IPS-18c (cell line): ENCODE measurements around the gene ALKAL2.

Experiments
- H3K4me3 ChIP-seq: 2 replicates; pipeline ENCODE4 v1.7.0; 2013; ENCODE audit warnings: low read depth, mild to moderate bottlenecking, low read length, moderate library complexity; ENCODE audit not compliant: insufficient read depth
- H3K9me3 ChIP-seq: one replicate; pipeline ENCODE4 v1.6.1; 2013; ENCODE audit warnings: mild to moderate bottlenecking, low read length, moderate library complexity; ENCODE audit not compliant: control insufficient read depth, insufficient read depth

Gene ALKAL2

DNA sequence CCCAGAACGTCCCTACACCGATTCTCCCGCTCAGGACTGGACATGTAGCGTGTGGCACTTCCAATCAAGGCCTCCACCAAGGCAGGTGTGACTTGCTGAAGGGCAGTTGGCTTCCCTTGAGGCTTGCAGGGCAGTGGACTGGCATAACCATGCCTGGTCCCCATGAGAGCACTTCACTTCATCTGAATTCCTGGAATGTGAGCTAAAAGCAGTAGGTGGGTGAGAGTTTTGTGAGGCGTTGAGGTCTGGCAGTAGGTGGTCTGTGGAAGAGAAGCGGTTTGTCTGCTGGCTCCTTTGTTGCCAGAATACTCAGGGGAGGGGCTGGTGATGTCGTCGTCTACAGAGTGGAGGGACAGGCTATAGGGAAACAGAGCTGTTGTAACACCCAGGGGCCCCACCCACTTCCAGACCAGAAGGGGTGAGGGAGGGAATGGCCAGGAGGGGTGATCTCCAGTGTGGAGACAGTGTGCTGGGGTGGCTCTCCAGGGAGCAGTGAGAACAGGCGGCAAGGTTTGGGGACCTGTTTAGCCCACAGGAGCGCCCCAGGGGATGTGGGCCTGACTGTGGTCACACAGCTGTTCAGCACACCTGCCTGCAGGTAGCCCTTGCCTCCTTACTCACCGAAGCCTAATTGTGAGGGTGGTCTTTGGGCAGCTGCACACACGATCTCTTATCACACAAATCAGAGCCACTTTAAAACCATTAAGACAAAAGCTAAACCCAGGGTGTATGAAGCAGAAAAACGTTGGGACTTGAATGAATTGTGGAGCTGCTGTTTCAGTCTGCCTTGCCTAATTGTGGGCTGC lies 21.5 kb upstream of the ALKAL2 start:
- H3K9me3 ChIP-seq: no peaks in the 10 kb centered on the region
- H3K4me3 ChIP-seq: no peak overlapping the region

DNA sequence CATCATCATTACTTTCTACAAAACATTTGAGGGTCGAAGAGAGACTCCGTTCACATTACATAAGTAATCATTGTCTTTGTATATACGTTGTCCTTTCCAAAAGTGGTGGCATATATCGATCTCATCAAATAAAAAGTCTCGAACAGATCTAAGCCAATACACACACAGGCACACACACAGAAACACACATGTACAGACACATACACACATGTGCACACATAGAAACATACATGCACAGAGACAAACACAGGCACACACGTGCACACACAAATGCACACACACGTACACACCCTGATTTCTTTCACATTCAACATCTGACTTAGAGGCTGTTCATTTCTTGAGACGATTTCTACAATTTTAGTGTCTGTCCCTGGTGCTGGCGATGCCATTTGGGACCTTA lies 17.5 kb upstream of the ALKAL2 start:
- no peak overlapping the region for H3K4me3 ChIP-seq
- H3K9me3 ChIP-seq: no peaks in the 10 kb centered on the region

DNA sequence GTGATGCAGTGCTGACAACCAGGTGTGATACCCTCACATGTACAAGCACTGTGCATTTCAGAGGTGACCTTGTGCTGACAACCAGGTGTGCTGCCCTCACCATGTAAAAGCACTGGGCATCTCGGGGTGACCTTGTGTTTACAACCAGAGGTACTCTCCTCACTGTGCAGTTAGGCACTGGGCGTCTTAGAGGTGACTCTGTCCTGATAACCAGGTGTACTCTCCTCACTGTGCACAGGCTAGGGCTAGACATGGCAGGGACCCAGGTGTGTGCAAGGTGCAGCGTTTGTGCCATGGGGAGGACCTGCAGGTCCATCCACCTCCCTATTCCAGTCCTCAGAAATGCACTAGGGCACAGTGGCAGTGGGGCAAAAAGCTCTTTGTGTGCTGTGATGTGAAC lies 8.5 kb upstream of the ALKAL2 start:
- Histone ChIP-seq H3K4me3 (no peak overlapping the region), H3K9me3 (peaks cover 3% of the 10 kb centered on the region)

DNA sequence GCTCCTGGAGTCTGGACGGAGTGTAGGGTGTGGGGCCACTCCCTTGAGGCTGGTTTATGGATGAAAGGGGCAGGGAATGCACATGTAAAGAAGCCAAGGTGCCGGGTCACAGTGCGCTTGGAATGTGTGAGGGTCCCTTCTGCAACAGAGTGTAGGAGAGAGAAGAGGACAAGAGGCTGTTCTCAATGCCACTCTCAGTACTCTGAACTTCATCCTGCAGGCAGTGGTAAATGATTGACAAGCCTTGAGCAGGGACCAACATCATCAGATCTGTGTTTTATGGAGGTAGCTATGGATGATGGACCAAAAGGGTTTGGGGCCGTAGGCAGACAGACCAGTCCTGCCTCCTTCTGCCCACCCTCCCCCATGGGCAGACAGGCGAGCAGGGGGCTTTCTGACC lies 7.2 kb upstream of the ALKAL2 start:
- H3K4me3 ChIP-seq: no peak overlapping the region
- H3K9me3 ChIP-seq: peaks cover 3% of the 10 kb centered on the region

DNA sequence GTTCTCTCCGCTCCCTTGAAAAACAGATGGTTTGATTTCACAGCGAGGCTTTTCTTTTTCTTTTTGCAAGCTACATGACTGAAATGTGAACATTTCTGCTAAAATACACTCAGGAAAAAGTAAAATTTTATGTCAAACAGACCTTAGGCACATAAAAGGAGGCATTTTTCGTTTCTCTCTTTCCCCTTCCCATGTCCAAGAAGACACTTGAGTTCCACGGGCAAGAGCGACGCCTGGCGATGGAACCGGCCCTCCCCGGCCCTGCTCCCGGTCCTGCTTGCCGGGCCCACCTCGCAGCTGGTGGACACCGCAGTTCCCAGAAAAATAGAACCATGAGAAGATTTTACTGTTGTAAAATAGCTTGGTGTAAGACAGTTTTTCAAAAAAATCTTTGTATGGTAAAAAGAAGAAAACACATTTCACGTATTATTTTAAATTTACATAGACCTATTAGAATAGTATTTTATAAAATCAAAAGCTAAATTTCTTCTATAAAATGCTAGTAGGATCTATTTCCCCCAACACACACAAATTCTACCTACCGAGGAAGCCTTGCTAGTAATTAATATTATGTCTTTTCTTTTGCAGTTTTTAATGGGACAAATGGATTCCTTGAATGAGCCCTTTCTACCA lies 2.3 kb upstream of the ALKAL2 start:
- H3K4me3 ChIP-seq: peak overlapping the region; percentile 60; the same call in 1 of the 2 replicates
- H3K9me3 ChIP-seq: peaks cover 3% of the 10 kb centered on the region

DNA sequence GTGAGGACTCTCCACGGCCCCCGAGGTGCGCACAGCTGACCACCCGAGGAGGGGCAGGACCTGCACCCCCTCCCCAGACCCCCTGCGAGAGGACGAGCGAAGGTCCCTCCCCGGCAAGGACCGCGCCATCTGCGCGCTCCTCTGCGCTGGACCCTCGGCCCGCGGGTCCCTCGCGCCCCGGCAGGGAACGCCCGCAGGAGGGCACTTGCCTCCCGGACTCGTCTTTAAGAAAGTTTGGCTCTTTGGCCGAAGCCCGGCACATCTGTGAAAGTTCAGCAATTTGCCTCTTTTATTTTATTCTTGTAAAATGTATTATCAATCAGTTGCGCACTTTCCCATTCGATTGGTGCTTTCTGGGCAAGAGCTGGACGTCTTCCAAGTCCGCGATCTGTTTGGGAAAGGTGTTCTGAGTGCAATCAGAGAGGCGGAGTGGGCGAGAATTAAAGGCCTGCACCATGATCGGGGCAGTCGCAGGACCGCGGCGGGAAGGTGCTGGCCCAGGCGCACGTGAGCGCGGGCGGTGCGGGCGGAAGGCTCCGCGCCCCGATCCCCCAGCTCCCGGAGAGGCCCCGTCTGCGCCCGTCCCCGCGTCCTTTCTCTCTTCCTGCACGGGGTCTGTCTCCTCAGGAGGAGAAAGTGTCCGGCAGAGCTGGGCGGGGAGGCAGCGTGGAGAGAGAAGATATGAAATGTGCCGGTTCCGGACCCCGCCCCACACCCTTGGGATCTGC lies 1.6 kb upstream of the ALKAL2 start:
- H3K4me3 ChIP-seq: peak overlapping the region; percentile 60
- H3K9me3 ChIP-seq: peaks cover 3% of the 10 kb centered on the region

DNA sequence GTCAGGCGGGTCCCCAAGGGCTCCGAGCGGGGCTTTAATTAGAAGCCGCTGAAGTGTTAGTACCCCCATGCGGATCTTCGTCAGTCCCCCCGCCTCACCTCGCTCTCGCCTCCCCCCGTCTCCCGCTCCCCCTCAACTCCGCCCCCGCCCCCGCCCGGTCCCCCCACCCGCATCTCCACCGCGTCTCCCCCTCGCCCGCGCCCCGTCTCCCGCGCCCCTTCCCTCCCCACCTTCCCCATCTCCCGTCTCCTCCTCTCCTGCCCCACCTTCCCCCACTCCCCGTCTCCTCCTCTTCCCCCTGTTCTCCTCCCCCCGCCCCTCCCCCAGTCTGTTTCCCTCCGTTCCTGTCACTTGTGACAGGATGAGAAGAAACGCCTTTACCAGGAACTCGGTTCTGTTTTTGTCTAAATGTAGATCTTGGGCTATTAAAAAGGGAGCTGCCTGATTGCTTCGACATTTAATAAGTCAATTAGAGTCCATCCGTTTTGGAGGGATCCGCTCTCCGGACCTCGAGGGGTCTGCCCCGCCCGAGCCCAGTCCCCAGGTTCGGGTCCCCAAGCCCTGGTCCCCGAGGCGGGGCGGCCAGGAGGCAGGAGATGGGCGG lies 969 bp upstream of the ALKAL2 start:
- Histone ChIP-seq H3K4me3 (peak overlapping the region; percentile 60), H3K9me3 (no peaks in the 10 kb centered on the region)

DNA sequence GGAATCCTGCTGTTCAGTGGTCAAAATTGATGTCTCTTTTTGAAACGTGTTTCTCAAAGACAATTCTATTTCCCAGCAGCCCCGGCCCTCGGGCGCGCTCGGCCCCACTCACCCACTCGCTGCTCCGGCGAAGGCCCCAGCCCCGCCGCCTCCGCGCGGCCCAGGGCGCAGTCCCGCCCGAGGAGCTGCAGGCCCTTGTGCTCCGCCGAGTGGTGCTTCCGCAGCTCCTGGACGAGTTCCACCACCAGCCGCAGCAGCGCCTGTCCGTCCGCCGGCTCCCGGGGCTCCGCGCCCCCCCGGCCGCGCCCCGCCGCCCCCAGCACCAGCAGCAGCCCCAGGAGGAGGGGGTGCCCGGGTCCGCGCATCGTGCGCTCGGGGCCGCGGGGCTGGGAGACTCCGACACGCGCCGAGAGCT lies 413 bp downstream of the ALKAL2 start:
- no peaks in the 10 kb centered on the region for H3K9me3 ChIP-seq
- peak overlapping the region; percentile 34 for H3K4me3 ChIP-seq

DNA sequence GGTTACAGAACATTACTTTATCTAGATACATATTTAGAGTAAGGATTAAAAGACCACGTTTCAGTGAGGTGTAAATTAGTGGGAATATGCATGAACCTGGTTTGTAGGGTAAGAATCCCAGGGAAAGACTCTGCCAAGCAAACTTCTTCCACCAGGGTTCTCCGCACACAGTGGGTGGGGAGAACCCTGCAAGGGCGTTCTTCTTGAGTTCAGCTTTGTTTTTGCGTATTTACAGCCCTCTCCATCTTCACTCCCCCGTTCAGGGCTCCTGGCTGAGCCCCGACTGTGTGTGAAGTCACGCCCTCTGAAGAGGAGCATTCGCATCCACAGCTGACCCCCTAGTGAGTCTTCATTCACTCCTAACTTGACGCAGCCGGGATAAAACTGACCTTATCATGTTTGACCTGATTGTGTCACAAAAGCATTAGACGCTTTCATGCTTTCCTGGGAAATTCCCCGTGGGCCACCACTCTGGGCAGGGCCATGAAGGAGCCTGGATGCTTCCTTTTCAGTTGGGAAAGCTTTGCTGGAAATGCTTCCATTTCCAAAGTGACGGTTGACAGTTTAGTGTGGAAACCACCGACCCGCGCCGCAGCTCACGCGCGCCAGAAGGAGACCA lies 1.0 kb downstream of the ALKAL2 start:
- H3K4me3 ChIP-seq: peak overlapping the region; percentile 34

DNA sequence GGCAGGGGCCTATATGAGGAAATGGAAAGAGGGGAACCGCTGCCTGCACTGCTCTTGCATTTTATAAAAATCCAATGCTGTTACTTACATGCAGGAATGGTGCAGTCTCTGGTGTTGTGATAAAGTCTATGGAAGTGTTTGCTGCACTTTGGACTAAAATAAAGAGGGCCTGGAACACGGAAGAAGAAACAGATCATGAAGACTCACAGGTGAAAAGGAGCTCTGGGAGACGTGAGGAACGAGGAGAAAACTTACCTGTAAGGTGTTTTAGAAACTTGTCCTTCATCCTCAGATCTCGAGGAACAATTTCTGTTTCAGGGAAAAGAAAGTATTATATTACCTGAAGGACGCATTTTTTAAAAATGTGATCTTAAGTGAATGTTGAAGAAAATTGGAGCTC lies 1.9 kb downstream of the ALKAL2 start:
- no peak overlapping the region for H3K4me3 ChIP-seq
- H3K9me3 ChIP-seq: no peaks in the 10 kb centered on the region

More for the DNA sequence above, 1.0 kb downstream of the ALKAL2 start:
- no peaks in the 10 kb centered on the region for H3K9me3 ChIP-seq

DNA sequence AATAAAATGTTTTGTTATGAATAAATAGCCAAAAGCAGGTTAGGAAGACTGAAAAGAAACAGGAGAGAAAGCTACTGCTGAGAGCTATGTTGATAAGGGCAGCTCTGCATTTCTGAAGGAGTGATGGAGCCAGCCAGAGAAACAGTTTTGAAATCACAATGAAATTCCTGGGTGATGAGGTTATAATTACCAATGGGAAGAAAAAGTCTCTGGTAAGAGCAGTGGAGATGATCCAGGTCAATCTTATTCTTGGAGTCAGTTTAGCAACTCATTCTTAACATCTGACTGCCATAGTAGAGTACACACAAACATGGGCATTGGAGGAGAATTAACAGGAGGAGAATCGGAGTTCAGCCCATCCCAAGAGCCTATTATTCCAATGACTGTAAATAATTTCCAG lies 2.4 kb downstream of the ALKAL2 start:
- Histone ChIP-seq H3K9me3 (no peaks in the 10 kb centered on the region), H3K4me3 (no peak overlapping the region)

DNA sequence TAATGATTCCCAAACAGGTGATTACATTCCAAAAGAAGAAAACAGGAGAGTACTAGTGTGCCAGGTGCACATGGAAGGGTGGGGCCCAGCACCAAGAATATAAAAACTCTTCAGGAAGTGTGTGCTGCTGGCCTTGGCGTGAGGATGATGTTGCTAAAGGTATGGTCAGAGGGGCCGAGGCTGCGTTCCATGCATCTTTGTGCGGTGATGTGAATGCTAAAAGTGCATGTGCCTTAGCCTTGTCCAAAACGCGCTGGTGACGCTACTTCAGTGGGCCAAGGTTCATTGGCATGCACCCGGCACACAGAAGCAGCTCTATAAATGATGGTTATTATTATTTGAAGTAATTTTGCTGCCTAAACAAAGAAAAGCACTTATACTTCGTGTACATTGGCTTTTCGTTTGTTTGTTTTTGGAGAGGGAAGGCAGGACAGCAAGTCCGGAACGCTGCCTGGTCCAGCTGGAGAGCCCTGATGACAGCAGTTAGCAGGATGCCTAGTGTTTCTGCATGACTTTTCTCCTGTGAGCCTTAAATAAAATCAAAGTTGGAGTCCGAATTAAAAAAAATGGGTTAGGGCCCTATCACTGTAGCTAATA lies 2.9 kb downstream of the ALKAL2 start:
- no peak overlapping the region for H3K4me3 ChIP-seq

DNA sequence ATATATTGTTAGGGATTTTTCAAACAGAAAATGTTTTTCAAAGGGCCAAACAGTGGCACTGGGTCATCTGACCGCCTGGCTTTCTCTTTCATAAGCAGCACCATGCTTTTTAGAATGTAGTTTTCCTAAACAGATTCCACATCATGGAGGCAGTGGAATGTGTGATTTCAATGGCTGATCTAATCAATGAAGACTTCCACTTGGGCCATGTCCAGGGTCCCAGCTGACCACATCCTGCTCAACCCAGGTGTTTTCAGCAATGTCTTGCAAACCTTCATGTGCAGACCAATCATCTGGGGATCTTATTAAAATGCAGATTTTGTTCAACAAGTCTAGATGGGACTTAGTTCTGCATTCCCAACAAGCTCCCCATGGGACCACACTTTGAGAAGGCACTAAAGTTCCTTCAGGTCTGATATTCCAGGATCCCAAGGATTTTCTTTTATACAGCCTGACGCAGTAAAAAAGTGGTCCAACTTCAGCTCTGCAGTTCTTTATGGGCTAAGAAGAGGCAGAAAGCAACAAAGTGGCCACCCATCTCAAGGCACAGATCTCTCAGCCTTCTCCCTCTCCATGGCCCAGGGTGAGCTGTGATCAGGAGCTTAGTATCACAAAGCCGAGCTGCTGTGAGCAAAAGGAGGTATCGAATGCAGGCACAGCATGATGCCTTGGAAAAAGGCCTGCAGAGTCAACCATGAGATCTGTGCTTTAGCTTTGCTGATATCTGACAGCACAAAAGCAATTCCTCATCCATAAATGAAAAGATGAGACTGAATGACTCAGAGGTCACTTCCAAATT lies 3.7 kb downstream of the ALKAL2 start:
- H3K4me3 ChIP-seq: no peak overlapping the region
- H3K9me3 ChIP-seq: no peaks in the 10 kb centered on the region

More for the DNA sequence above, 2.9 kb downstream of the ALKAL2 start:
- H3K9me3 ChIP-seq: no peaks in the 10 kb centered on the region

DNA sequence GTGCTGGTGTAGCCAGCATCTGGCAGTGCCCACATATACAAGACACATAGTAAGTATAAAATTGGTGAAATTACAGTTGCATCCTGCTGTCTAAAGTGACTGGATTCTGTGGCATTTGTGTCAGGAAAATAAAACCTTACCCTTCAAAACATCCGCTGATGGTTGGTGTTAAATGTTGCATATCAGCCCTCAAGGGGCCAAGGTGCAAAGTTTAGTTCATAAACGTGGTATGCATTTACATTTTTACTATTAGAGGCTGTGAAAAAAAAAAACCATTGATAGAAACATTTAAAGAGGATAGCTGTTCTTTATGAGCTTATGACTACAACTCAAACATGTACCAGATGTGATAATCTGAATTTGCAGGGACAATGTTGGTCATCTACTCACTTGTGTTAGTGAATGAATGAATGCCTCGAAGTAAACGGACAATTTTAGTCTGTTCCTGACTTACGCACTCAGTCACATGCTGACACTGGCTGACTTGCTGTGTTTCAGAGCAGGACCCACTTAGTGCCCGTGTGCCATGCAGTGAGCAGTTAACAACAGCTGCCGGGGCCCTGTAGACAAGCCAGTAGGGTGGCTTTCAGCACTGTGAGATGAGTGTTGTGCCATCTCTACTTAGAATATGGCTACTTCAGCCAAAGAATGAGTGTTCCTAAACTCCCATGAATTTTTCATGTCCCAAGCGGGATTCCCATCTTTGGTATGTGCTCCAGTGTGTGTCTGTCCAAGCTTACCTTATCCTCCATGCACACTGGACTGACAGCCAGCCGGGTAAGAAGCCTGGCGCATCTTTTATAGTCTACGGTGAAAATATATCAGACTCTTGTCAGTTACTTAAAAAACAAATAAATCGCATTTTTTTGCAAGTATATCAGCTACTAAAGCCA lies 5.3 kb downstream of the ALKAL2 start:
- H3K4me3 ChIP-seq: no peak overlapping the region
- no peaks in the 10 kb centered on the region for H3K9me3 ChIP-seq

DNA sequence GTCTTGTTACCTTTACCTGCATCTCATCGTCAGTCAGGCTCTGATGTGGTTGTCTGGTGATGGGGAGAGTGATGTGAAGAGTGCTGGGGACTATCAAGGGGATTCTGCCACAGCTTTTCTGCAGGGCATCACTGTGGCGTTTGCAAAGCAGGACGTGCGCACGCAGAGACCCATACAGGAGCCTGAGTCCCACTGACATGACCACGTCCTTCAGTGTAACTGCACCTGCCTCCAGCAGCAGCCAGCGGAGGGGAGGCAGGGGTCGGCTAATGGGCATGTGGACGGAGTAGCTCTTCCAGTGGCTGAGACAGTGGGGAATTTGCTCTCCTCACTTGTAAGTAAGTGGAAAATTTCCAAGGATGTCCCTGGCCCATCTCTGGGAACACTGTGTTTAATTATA lies 6.5 kb downstream of the ALKAL2 start:
- Histone ChIP-seq H3K9me3 (no peaks in the 10 kb centered on the region), H3K4me3 (no peak overlapping the region)
